SK-N-SH treated with all-trans-retinoic acid at 6 μM for 48 hours (cell line): ENCODE data around the gene GALE.
A peak's percentile ranks its signal among the peaks of the same experiment; 100 is the strongest.

Source experiments
- ATAC-seq: fragments of 200-7000 bp; cut with Tn5 transposase; 3 replicates; pipeline ENCODE4 v1.9.1; 2020; ENCODE audit warnings: mild to moderate bottlenecking, moderate library complexity
- BACH2 ChIP-seq: fragments of 250-450 bp; sonication (Bioruptor Pico); IDR thresholded peaks from 2 replicates; pipeline ENCODE4 v1.9.0; 2021; ENCODE audit warnings: mild to moderate bottlenecking, borderline replicate concordance
- CREB5 ChIP-seq: fragments of 250-450 bp; sonication (Bioruptor Pico); IDR thresholded peaks from 2 replicates; pipeline ENCODE4 v1.5.1; 2020; ENCODE audit warnings: low read depth, mild to moderate bottlenecking, moderate library complexity
- CSDC2 ChIP-seq: fragments of 250-450 bp; sonication (Bioruptor Pico); IDR thresholded peaks from 2 replicates; pipeline ENCODE4 v1.5.0; 2020; ENCODE audit warnings: mild to moderate bottlenecking, moderate library complexity
- CSRNP3 ChIP-seq: fragments of 250-450 bp; sonication (Bioruptor Pico); IDR thresholded peaks from 2 replicates; pipeline ENCODE4 v1.5.1; 2021; ENCODE audit warnings: mild to moderate bottlenecking, moderate library complexity
- ESRRG ChIP-seq: fragments of 250-450 bp; sonication (Bioruptor Pico); IDR thresholded peaks from 2 replicates; pipeline ENCODE4 v1.6.1; 2021; ENCODE audit warnings: mild to moderate bottlenecking
- GLIS3 ChIP-seq: fragments of 250-450 bp; sonication (Bioruptor Pico); IDR thresholded peaks from 2 replicates; pipeline ENCODE4 v1.5.0; 2020; ENCODE audit warnings: mild to moderate bottlenecking, moderate library complexity
- ISL1 ChIP-seq: fragments of 250-450 bp; sonication (Bioruptor Pico); IDR thresholded peaks from 2 replicates; pipeline ENCODE4 v2.1.2; 2022; ENCODE audit warnings: mild to moderate bottlenecking, moderate library complexity
- POU6F1 ChIP-seq: fragments of 250-450 bp; sonication (Bioruptor Pico); IDR thresholded peaks from 2 replicates; pipeline ENCODE4 v1.8.0; 2021; ENCODE audit warnings: low read depth, mild to moderate bottlenecking, moderate library complexity, borderline replicate concordance
- PPARA ChIP-seq: fragments of 250-450 bp; sonication (Bioruptor Pico); IDR thresholded peaks from 2 replicates; pipeline ENCODE4 v1.5.0; 2020; ENCODE audit warnings: mild to moderate bottlenecking, borderline replicate concordance
- TCF4 ChIP-seq: fragments of 250-450 bp; sonication (Bioruptor Pico); IDR thresholded peaks from 2 replicates; pipeline ENCODE4 v1.8.0; 2021; ENCODE audit warnings: mild to moderate bottlenecking, moderate library complexity, borderline replicate concordance
- TOX ChIP-seq: fragments of 250-450 bp; sonication (Bioruptor Pico); IDR thresholded peaks from 2 replicates; pipeline ENCODE4 v1.8.0; 2021; ENCODE audit warnings: mild to moderate bottlenecking, moderate library complexity, borderline replicate concordance
- TSHZ2 ChIP-seq: fragments of 250-450 bp; sonication (Bioruptor Pico); IDR thresholded peaks from 2 replicates; pipeline ENCODE4 v1.5.0; 2020; ENCODE audit warnings: mild to moderate bottlenecking, moderate library complexity
- ZC3H10 ChIP-seq: fragments of 250-450 bp; sonication (Bioruptor Pico); IDR thresholded peaks from 2 replicates; pipeline ENCODE4 v1.5.1; 2021; ENCODE audit warnings: mild to moderate bottlenecking, moderate library complexity
- ZFP30 ChIP-seq: fragments of 450-650 bp; formaldehyde crosslinking; IDR thresholded peaks from 2 replicates; pipeline ENCODE4 v1.5.0; 2022; ENCODE audit warnings: mild to moderate bottlenecking, moderate library complexity
- ZNF70 ChIP-seq: fragments of 450-650 bp; formaldehyde crosslinking; IDR thresholded peaks from 2 replicates; pipeline ENCODE4 v1.5.0; 2020; ENCODE audit warnings: mild to moderate bottlenecking, moderate library complexity
- ZNF8 ChIP-seq: fragments of 450-650 bp; formaldehyde crosslinking; IDR thresholded peaks from 2 replicates; pipeline ENCODE4 v1.5.0; 2020; ENCODE audit warnings: mild to moderate bottlenecking, moderate library complexity
- TF ChIP-seq, protein P1 (sequence below): fragments of 250-450 bp; sonication (Bioruptor Pico); IDR thresholded peaks from 2 replicates; pipeline ENCODE4 v1.8.0; 2020; ENCODE audit warnings: mild to moderate bottlenecking, moderate library complexity, borderline replicate concordance

GALE gene

DNA sequence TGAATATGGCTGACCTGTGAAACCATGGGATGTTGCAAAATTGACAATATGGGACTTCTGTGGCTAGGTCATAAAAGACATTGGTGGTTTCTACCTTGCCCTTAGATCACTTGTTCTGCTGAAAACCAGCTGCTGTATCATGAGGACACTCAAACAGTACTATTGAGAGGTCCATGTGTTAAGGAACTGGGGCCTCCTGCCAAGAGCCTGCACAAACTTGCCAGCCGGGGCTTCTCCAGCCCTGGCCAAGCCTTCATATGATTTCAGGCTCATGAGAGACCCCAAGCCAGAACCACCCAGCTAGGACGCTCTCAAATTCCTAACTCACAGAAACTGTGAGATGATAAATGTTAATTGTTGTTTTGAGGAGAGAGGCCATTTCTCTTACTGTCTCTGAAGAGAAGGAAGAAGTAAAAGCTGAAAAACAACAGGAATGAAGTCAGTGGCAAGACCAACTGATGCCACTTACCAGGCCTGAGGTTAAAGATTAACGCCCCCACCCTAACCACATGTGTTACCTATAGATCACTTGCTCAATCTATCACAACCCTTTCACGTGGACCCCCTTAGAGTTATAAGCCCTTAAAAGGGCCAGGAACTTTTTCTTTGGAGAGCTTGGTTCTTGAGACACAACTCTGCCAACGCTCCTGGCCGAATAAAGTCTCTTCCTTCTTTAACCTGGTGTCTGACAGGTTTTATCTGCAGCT lies 26.2 kb downstream of the GALE start:
- ATAC-seq = no peak
- TF ChIP-seq TSHZ2 (no peak), POU6F1 (CRISPR knock-in tag) (no peak), CSDC2 (CRISPR knock-in tag) (no peak), TOX (CRISPR knock-in tag) (no peak)

DNA sequence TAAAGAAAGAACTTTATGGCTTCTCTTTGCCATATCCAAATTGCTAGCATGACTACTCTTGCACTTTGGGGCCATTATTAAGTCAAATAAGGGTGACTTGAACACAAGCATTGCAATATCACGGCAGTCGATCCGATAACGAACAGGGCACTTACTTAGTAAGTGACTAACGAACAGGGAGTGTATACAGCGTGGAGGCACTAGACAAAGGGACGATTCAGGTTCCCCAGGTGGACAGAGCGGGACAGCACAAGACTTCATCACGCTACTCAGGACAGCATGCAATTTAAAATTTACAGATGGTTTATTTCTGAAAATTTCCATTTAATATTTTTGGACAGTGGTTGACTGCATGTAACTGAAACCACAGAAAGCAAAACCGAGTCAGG lies 27.7 kb downstream of the GALE start:
- no peak for TF ChIP-seq ZNF70 (CRISPR knock-in tag)
- TF ChIP-seq TCF4 = no peak
- TF ChIP-seq, all 23 proteins: peak for 0
- no peak for ATAC-seq

GRCh38 chr1:23772049-23772853 lies 28.3 kb downstream of the GALE start:
- peak; percentile 98 for ATAC-seq
- TF ChIP-seq ZFP30 (no peak), GLIS3 (CRISPR knock-in tag) (no peak), TSHZ2 (no peak), ESRRG (no peak), CSRNP3 (no peak), ZNF8 (no peak), TOX (CRISPR knock-in tag) (no peak), PPARA (CRISPR knock-in tag) (no peak), BACH2 (CRISPR knock-in tag) (no peak), CREB5 (CRISPR knock-in tag) (no peak), ISL1 (CRISPR knock-in tag) (no peak), ZC3H10 (CRISPR knock-in tag) (no peak)
- TF ChIP-seq, protein P1, sequence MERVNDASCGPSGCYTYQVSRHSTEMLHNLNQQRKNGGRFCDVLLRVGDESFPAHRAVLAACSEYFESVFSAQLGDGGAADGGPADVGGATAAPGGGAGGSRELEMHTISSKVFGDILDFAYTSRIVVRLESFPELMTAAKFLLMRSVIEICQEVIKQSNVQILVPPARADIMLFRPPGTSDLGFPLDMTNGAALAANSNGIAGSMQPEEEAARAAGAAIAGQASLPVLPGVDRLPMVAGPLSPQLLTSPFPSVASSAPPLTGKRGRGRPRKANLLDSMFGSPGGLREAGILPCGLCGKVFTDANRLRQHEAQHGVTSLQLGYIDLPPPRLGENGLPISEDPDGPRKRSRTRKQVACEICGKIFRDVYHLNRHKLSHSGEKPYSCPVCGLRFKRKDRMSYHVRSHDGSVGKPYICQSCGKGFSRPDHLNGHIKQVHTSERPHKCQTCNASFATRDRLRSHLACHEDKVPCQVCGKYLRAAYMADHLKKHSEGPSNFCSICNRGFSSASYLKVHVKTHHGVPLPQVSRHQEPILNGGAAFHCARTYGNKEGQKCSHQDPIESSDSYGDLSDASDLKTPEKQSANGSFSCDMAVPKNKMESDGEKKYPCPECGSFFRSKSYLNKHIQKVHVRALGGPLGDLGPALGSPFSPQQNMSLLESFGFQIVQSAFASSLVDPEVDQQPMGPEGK (CRISPR knock-in tag) = no peak
